NB4 (cell line): ENCODE measurements around the gene DPYD.

Experiments used
- CTCF ChIP-seq: IDR thresholded peaks from one replicate; pipeline ENCODE4 v1.5.1; 2012; ENCODE audit warnings: low read depth, low read length
- MAX ChIP-seq: IDR thresholded peaks from 2 replicates; pipeline ENCODE4 v1.6.1; 2011; ENCODE audit warnings: low read depth, low read length
- MYC ChIP-seq: IDR thresholded peaks from 2 replicates; pipeline ENCODE4 v1.6.1; 2011; ENCODE audit warnings: low read depth, low read length
- POLR2A ChIP-seq: IDR thresholded peaks from 2 replicates; pipeline ENCODE4 v1.6.1; 2011; ENCODE audit warnings: mild to moderate bottlenecking; ENCODE audit not compliant: insufficient read length; ENCODE audit errors: extremely low read depth

GRCh38 chr1:97135972-97136371, 784.9 kb downstream of the DPYD start:
- no peak for TF ChIP-seq CTCF
- TF ChIP-seq MAX, result no peak
- TF ChIP-seq POLR2A, result no peak
- TF ChIP-seq MYC, result no peak
